Right lobe of liver (tissue), 4 donors: ENCODE data around the gene AAGAB.

ENCODE experiments used
- CTCF ChIP-seq, 4 donors: fragments of 200-600 bp in 3 of 4; fragments of 450-650 bp in 1 of 4; IDR thresholded peaks; one replicate each; pipeline versions ENCODE4 v1.5.1 to v1.8.0; 2016 to 2022; ENCODE audit warnings: antibody characterized with exemption in 4 of 4, mild to moderate bottlenecking in 2 of 4
- POLR2A ChIP-seq: fragments of 450-650 bp; IDR thresholded peaks from one replicate; pipeline ENCODE4 v1.6.1; 2017; ENCODE audit warnings: antibody characterized with exemption, mild to moderate bottlenecking
- donor health status: DM: no; HTN: no; CAD: no.
- donor health status: DM: no; HTN: no; CAD: no.
- donor health status: DM: no; HTN: yes; CAD: no.

- no peak for TF ChIP-seq CTCF (IDR thresholded peaks at IDR 0.05)
- no peak for TF ChIP-seq POLR2A
These were observed 51.5 kb downstream of the AAGAB start for GRCh38 chr15:67202991-67203390.
